Activated naive CD4-positive, alpha-beta T cell (primary cell): ENCODE data around the gene DLX4.
A peak's percentile ranks its signal among the peaks of the same experiment; 100 is the strongest.

Experiments
- DNase-seq, 4 experiments: peaks; one replicate each; lab custom pipeline; 2025; lab: John Stamatoyannopoulos, UW

DLX4 gene

GRCh38 chr17:49968405-49969133 is 421 bp upstream of the DLX4 start:
- peak; percentile 22 to 59 (median 33) for DNase-seq

- no peak for DNase-seq
These were observed 902 bp downstream of the DLX4 start for GRCh38 chr17:49969795-49970389.

GRCh38 chr17:49970498-49970897 is 1.5 kb downstream of the DLX4 start:
- no peak for DNase-seq

GRCh38 chr17:49971199-49971847 is 2.3 kb downstream of the DLX4 start:
- no peak for DNase-seq

- DNase-seq = no peak
These were observed 3.0 kb downstream of the DLX4 start for GRCh38 chr17:49971848-49972485.

GRCh38 chr17:49972486-49973270 is 3.7 kb downstream of the DLX4 start:
- DNase-seq = no peak

GRCh38 chr17:49973271-49973615 is 4.3 kb downstream of the DLX4 start:
- DNase-seq = no peak

- no peak for DNase-seq
These were observed 6.5 kb downstream of the DLX4 start for GRCh38 chr17:49975531-49975930.

- DNase-seq = no peak
These were observed 7.3 kb downstream of the DLX4 start for GRCh38 chr17:49976163-49976827.

- DNase-seq = no peak
These were observed 7.8 kb downstream of the DLX4 start for GRCh38 chr17:49976828-49977202.

- no peak for DNase-seq
These were observed 8.7 kb downstream of the DLX4 start for GRCh38 chr17:49977463-49978389.

- DNase-seq = no peak
These were observed 9.5 kb downstream of the DLX4 start for GRCh38 chr17:49978501-49978900.

GRCh38 chr17:49979748-49980479 is 10.9 kb downstream of the DLX4 start:
- DNase-seq = no peak

- no peak for DNase-seq
These were observed 11.8 kb downstream of the DLX4 start for GRCh38 chr17:49980703-49981197.

- no peak for DNase-seq
These were observed 15.3 kb downstream of the DLX4 start for GRCh38 chr17:49984283-49984682.

- DNase-seq = no peak
These were observed 15.8 kb downstream of the DLX4 start for GRCh38 chr17:49984776-49985175.

- no peak for DNase-seq
These were observed 16.5 kb downstream of the DLX4 start for GRCh38 chr17:49985310-49985990.

- no peak for DNase-seq
These were observed 17.7 kb downstream of the DLX4 start for GRCh38 chr17:49986396-49987289.
